ENCODE measurements around the gene CAPN11. TPM values are rescaled to one million over a fixed set of nuclear protein-coding genes. Genes with fewer than 3 reads are reported as not detected.

CAPN11 gene
- total and polyA plus RNA-seq, 9 of the 15 experiments (the other 6 are each of a cell fraction or from before 2014, with no cell fraction given), result 0.03 to 0.61 (median 0.17) TPM; not detected in 1

DNA sequence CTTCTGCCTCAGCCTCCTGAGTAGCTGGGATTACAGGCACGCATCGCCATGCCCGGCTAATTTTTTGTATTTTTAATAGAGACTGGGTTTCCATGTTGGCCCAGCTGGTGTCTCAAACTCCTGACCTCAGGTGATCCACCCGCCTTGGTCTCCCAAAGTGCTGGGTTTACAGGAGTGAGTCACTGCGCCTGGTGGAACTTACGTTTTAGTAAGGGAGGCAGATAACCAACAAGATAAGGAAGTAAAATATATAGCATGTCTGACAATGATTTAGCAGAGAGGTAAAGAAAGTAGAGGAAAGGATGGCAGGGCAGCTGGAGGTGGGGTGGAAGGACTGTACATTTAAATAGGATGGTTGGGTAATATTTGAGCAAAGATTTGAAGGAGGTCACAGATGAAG lies 45.3 kb downstream of the CAPN11 start (continued):
- TF ChIP-seq PRPF4 (IDR thresholded peaks at IDR 0.05; ENCODE audit: insufficient read depth, low read depth, low read length, poor library complexity, severe bottlenecking), result no peak
- TF ChIP-seq ETV1 (tag; conservative IDR thresholded peaks at IDR 0.05; ENCODE audit: low read depth), result 0 out of 2 replicates have a peak, but pooled peaks have one; percentile 20
- TF ChIP-seq EHMT2 (IDR thresholded peaks at IDR 0.05), result peak; percentile 36; the same call in 1 of the 2 replicates
- TF ChIP-seq, protein P1, sequence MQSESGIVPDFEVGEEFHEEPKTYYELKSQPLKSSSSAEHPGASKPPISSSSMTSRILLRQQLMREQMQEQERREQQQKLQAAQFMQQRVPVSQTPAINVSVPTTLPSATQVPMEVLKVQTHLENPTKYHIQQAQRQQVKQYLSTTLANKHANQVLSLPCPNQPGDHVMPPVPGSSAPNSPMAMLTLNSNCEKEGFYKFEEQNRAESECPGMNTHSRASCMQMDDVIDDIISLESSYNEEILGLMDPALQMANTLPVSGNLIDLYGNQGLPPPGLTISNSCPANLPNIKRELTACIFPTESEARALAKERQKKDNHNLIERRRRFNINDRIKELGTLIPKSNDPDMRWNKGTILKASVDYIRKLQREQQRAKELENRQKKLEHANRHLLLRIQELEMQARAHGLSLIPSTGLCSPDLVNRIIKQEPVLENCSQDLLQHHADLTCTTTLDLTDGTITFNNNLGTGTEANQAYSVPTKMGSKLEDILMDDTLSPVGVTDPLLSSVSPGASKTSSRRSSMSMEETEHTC (IDR thresholded peaks at IDR 0.05), result no peak
- TF ChIP-seq SMARCA4 (IDR thresholded peaks at IDR 0.05), result peak; percentile 91
- TF ChIP-seq TCF3 (CRISPR knock-in tag; IDR thresholded peaks at IDR 0.05), result 0 out of 2 replicates have a peak, but pooled peaks have one; percentile 13
- peak; percentile 42; the same call in 1 of the 2 replicates for TF ChIP-seq MTA2 (IDR thresholded peaks at IDR 0.05; ENCODE audit: low read depth)
- peak; percentile 23; the same call in 1 of the 2 replicates for TF ChIP-seq SOX6 (IDR thresholded peaks at IDR 0.05)
- TF ChIP-seq, protein P2, sequence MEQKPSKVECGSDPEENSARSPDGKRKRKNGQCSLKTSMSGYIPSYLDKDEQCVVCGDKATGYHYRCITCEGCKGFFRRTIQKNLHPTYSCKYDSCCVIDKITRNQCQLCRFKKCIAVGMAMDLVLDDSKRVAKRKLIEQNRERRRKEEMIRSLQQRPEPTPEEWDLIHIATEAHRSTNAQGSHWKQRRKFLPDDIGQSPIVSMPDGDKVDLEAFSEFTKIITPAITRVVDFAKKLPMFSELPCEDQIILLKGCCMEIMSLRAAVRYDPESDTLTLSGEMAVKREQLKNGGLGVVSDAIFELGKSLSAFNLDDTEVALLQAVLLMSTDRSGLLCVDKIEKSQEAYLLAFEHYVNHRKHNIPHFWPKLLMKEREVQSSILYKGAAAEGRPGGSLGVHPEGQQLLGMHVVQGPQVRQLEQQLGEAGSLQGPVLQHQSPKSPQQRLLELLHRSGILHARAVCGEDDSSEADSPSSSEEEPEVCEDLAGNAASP (IDR thresholded peaks at IDR 0.05), result peak; percentile 67; the same call in 1 of the 2 replicates
- TF ChIP-seq, protein P3, sequence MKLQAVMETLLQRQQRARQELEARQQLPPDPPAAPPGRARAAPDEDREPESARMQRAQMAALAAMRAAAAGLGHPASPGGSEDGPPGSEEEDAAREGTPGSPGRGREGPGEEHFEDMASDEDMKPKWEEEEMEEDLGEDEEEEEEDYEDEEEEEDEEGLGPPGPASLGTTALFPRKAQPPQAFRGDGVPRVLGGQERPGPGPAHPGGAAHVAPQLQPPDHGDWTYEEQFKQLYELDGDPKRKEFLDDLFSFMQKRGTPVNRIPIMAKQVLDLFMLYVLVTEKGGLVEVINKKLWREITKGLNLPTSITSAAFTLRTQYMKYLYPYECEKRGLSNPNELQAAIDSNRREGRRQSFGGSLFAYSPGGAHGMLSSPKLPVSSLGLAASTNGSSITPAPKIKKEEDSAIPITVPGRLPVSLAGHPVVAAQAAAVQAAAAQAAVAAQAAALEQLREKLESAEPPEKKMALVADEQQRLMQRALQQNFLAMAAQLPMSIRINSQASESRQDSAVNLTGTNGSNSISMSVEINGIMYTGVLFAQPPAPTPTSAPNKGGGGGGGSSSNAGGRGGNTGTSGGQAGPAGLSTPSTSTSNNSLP (IDR thresholded peaks at IDR 0.05; ENCODE audit: borderline replicate concordance, low read depth, low read length), result peak; percentile 12; the same call in 1 of the 2 replicates
- TF ChIP-seq, protein P4, sequence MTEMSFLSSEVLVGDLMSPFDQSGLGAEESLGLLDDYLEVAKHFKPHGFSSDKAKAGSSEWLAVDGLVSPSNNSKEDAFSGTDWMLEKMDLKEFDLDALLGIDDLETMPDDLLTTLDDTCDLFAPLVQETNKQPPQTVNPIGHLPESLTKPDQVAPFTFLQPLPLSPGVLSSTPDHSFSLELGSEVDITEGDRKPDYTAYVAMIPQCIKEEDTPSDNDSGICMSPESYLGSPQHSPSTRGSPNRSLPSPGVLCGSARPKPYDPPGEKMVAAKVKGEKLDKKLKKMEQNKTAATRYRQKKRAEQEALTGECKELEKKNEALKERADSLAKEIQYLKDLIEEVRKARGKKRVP (CRISPR knock-in tag; IDR thresholded peaks at IDR 0.05), result no peak
- no peak for TF ChIP-seq BCL6 (CRISPR knock-in tag; IDR thresholded peaks at IDR 0.05)
- no peak for TF ChIP-seq CHD1 (IDR thresholded peaks at IDR 0.05; ENCODE audit: low read length)
- no peak for TF ChIP-seq BRD4 (IDR thresholded peaks at IDR 0.05)
- peak; percentile 96 for TF ChIP-seq JUND (IDR thresholded peaks at IDR 0.05; ENCODE audit: borderline replicate concordance, low read depth, low read length)
- TF ChIP-seq JUND (tag; IDR thresholded peaks at IDR 0.05; ENCODE audit: borderline replicate concordance, low read depth, low read length), result peak; percentile 91; the same call in 1 of the 3 replicates
- TF ChIP-seq KLF13 (tag; IDR thresholded peaks at IDR 0.05; ENCODE audit: borderline replicate concordance, low read depth), result no peak
- no peak for TF ChIP-seq L3MBTL2 (IDR thresholded peaks at IDR 0.05)
- peak; percentile 86 for TF ChIP-seq MTA1 (IDR thresholded peaks at IDR 0.05; ENCODE audit: borderline replicate concordance)
- TF ChIP-seq RBBP5 (IDR thresholded peaks at IDR 0.05; ENCODE audit: borderline replicate concordance, insufficient read depth, low read length, poor library complexity, severe bottlenecking), result no peak
- TF ChIP-seq, protein P5, sequence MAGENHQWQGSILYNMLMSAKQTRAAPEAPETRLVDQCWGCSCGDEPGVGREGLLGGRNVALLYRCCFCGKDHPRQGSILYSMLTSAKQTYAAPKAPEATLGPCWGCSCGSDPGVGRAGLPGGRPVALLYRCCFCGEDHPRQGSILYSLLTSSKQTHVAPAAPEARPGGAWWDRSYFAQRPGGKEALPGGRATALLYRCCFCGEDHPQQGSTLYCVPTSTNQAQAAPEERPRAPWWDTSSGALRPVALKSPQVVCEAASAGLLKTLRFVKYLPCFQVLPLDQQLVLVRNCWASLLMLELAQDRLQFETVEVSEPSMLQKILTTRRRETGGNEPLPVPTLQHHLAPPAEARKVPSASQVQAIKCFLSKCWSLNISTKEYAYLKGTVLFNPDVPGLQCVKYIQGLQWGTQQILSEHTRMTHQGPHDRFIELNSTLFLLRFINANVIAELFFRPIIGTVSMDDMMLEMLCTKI (IDR thresholded peaks at IDR 0.05; ENCODE audit: partially characterized antibody), result no peak

All from K562 (cell line).